GM12878 (cell line): Measurements from ENCODE around the gene PCDH1.

Experiments
- CBX3 ChIP-seq: fragments of 200-600 bp; sonication (generic); IDR thresholded peaks from 2 replicates; pipeline ENCODE4 v1.6.1; 2016; ENCODE audit warnings: low read depth, borderline replicate concordance
- EGR1 ChIP-seq, 2 experiments: IDR thresholded peaks; 1 replicate in 1 of 2; 2 replicates in 1 of 2; pipeline ENCODE4 v1.6.1; 2011 to 2012; ENCODE audit warnings: low read depth in 2 of 2, low read length in 2 of 2, borderline replicate concordance in 1 of 2, mild to moderate bottlenecking in 1 of 2, moderate library complexity in 1 of 2
- IRF3 ChIP-seq: fragments of 450-650 bp; IDR thresholded peaks from 2 replicates; pipeline ENCODE4 v1.6.1; 2014; ENCODE audit warnings: mild to moderate bottlenecking
- POLR2A ChIP-seq: IDR thresholded peaks from 2 replicates; pipeline ENCODE4 v1.6.1; 2011; ENCODE audit warnings: low read depth, mild to moderate bottlenecking, low read length
- RAD21 ChIP-seq: IDR thresholded peaks from 2 replicates; pipeline ENCODE4 v1.6.1; 2011; ENCODE audit warnings: mild to moderate bottlenecking, low read depth, low read length, moderate library complexity; ENCODE audit not compliant: insufficient read depth
- RCOR1 ChIP-seq: conservative IDR thresholded peaks from 2 replicates; pipeline ENCODE4 v1.6.1; 2012; ENCODE audit warnings: low read depth, low read length, improper control_type of control experiment
- SIN3A ChIP-seq: IDR thresholded peaks from 2 replicates; pipeline ENCODE4 v1.6.1; 2012; ENCODE audit warnings: low read depth, low read length, improper control_type of control experiment
- YY1 ChIP-seq: IDR thresholded peaks from 2 replicates; pipeline ENCODE4 v1.6.1; 2011; ENCODE audit warnings: low read depth, mild to moderate bottlenecking, low read length
- TF ChIP-seq, protein P1 (sequence below): IDR thresholded peaks from 2 replicates; pipeline ENCODE4 v1.6.1; 2011; ENCODE audit warnings: low read depth, low read length, improper control_type of control experiment, borderline replicate concordance
- TF ChIP-seq, protein P2 (sequence below), 3 experiments: IDR thresholded peaks in 2 of 3; conservative IDR thresholded peaks in 1 of 3; 2 replicates each; pipeline ENCODE4 v1.5.1; 2011; ENCODE audit warnings: low read depth in 3 of 3, low read length in 3 of 3, mild to moderate bottlenecking in 3 of 3, control low read depth in 2 of 3, moderate library complexity in 2 of 3, inconsistent platforms in 1 of 3, mixed read lengths in 1 of 3; ENCODE audit not compliant: control insufficient read depth in 2 of 3, insufficient read depth in 1 of 3; ENCODE audit errors: extremely low read depth in 1 of 3
- TF ChIP-seq, protein P3 (sequence below): fragments of 450-650 bp; conservative IDR thresholded peaks from 2 replicates; pipeline ENCODE4 v1.6.1; 2017; ENCODE audit warnings: mild to moderate bottlenecking, moderate library complexity

GRCh38 chr5:141914797-141915196 is 36.6 kb upstream of the PCDH1 start:
- TF ChIP-seq CBX3, result no peak
- TF ChIP-seq, protein P1, sequence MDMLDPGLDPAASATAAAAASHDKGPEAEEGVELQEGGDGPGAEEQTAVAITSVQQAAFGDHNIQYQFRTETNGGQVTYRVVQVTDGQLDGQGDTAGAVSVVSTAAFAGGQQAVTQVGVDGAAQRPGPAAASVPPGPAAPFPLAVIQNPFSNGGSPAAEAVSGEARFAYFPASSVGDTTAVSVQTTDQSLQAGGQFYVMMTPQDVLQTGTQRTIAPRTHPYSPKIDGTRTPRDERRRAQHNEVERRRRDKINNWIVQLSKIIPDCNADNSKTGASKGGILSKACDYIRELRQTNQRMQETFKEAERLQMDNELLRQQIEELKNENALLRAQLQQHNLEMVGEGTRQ, result no peak
- no peak for TF ChIP-seq YY1
- TF ChIP-seq, protein P2, sequence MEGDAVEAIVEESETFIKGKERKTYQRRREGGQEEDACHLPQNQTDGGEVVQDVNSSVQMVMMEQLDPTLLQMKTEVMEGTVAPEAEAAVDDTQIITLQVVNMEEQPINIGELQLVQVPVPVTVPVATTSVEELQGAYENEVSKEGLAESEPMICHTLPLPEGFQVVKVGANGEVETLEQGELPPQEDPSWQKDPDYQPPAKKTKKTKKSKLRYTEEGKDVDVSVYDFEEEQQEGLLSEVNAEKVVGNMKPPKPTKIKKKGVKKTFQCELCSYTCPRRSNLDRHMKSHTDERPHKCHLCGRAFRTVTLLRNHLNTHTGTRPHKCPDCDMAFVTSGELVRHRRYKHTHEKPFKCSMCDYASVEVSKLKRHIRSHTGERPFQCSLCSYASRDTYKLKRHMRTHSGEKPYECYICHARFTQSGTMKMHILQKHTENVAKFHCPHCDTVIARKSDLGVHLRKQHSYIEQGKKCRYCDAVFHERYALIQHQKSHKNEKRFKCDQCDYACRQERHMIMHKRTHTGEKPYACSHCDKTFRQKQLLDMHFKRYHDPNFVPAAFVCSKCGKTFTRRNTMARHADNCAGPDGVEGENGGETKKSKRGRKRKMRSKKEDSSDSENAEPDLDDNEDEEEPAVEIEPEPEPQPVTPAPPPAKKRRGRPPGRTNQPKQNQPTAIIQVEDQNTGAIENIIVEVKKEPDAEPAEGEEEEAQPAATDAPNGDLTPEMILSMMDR (IDR thresholded peaks at IDR 0.05 in 2 of 3, conservative IDR thresholded peaks at IDR 0.05 in 1 of 3; ENCODE audit: control insufficient read depth in 2 of 3, extremely low read depth in 1 of 3, insufficient read depth in 1 of 3, low read depth in 3 of 3, low read length in 3 of 3), result no peak
- no peak for TF ChIP-seq POLR2A
- TF ChIP-seq, protein P3, sequence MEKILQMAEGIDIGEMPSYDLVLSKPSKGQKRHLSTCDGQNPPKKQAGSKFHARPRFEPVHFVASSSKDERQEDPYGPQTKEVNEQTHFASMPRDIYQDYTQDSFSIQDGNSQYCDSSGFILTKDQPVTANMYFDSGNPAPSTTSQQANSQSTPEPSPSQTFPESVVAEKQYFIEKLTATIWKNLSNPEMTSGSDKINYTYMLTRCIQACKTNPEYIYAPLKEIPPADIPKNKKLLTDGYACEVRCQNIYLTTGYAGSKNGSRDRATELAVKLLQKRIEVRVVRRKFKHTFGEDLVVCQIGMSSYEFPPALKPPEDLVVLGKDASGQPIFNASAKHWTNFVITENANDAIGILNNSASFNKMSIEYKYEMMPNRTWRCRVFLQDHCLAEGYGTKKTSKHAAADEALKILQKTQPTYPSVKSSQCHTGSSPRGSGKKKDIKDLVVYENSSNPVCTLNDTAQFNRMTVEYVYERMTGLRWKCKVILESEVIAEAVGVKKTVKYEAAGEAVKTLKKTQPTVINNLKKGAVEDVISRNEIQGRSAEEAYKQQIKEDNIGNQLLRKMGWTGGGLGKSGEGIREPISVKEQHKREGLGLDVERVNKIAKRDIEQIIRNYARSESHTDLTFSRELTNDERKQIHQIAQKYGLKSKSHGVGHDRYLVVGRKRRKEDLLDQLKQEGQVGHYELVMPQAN, result no peak
- TF ChIP-seq RCOR1, result no peak
- TF ChIP-seq IRF3, result no peak
- no peak for TF ChIP-seq SIN3A
- no peak for TF ChIP-seq EGR1 (IDR thresholded peaks at IDR 0.05; ENCODE audit: borderline replicate concordance in 1 of 2, low read depth in 2 of 2, low read length in 2 of 2)
- no peak for TF ChIP-seq RAD21
